Bronchial epithelial cell (primary cell): ENCODE measurements around the gene YWHAQ. TPM values are rescaled to one million over a fixed set of nuclear protein-coding genes. Genes with fewer than 3 reads are reported as not detected.

Experiments
- DNase-seq: peaks from one replicate; pipeline ENCODE4 v3.0.0-alpha.2; 2010; ENCODE audit warnings: low read depth
- FAIRE-seq: peaks from 2 replicates; lab custom pipeline; 2011; peaks lifted over from hg19 to GRCh38; lab: Jason Lieb, UNC
- H3K27me3 ChIP-seq: 2 replicates; pipeline ENCODE4 v1.5.1; 2011; ENCODE audit warnings: low read length; ENCODE audit not compliant: control insufficient read depth, insufficient read depth
- H3K36me3 ChIP-seq: 2 replicates; pipeline ENCODE4 v1.5.1; 2011; ENCODE audit warnings: low read length; ENCODE audit not compliant: control insufficient read depth, insufficient read depth
- H3K4me3 ChIP-seq: 2 replicates; pipeline ENCODE4 v1.5.1; 2011; ENCODE audit warnings: mild to moderate bottlenecking, low read depth, low read length, control low read depth
- total RNA-seq: library from RNA; depleted of rRNA; stranded (reverse); fragments of >200 nt; gene quantifications from 2 replicates; pipeline ENCODE4 v1.2.1, GENCODE V29; 2014
- TF ChIP-seq, protein P1 (sequence below): IDR thresholded peaks from 2 replicates; pipeline ENCODE4 v1.5.1; 2011; ENCODE audit warnings: mild to moderate bottlenecking, moderate library complexity, low read length, control low read depth, inconsistent platforms; ENCODE audit not compliant: insufficient read depth, severe bottlenecking

The YWHAQ gene
- total RNA-seq, 1 donor from 2014 or later = 176 TPM

DNA sequence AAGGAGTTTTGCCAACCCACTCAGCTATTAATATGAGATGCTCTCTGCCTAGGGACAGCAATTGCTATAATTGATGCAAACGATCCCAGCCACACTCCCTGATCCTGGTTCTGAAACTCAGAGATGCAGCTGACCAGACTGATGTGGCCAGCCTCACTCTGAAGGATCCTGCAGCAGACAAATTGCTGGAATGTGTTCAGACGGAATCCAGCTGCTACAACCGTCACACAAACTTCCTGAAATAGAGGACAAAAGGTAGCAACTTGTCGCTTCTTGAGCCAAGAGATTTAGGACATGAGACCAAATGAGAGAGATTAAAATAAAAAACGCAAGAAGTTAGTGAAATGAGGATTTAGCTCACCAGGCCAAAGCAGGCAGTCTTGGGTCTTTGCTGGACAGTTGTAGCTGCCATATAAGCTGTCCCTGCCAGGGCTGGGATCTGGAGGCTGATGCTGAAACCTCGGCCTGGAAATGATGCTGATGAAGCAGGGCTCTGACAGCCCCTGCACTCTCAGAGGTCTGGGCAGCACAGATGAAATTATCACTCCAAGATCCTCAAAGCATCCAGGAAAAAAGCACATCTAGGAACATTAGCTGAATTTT is 8.3 kb upstream of the YWHAQ start:
- TF ChIP-seq, protein P1, sequence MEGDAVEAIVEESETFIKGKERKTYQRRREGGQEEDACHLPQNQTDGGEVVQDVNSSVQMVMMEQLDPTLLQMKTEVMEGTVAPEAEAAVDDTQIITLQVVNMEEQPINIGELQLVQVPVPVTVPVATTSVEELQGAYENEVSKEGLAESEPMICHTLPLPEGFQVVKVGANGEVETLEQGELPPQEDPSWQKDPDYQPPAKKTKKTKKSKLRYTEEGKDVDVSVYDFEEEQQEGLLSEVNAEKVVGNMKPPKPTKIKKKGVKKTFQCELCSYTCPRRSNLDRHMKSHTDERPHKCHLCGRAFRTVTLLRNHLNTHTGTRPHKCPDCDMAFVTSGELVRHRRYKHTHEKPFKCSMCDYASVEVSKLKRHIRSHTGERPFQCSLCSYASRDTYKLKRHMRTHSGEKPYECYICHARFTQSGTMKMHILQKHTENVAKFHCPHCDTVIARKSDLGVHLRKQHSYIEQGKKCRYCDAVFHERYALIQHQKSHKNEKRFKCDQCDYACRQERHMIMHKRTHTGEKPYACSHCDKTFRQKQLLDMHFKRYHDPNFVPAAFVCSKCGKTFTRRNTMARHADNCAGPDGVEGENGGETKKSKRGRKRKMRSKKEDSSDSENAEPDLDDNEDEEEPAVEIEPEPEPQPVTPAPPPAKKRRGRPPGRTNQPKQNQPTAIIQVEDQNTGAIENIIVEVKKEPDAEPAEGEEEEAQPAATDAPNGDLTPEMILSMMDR = no peak
- Histone ChIP-seq H3K36me3 (no peaks in the 10 kb centered on the region), H3K27me3 (no peaks in the 10 kb centered on the region), H3K4me3 (no peak overlapping the region)
- FAIRE-seq (no peak), DNase-seq (no peak)

DNA sequence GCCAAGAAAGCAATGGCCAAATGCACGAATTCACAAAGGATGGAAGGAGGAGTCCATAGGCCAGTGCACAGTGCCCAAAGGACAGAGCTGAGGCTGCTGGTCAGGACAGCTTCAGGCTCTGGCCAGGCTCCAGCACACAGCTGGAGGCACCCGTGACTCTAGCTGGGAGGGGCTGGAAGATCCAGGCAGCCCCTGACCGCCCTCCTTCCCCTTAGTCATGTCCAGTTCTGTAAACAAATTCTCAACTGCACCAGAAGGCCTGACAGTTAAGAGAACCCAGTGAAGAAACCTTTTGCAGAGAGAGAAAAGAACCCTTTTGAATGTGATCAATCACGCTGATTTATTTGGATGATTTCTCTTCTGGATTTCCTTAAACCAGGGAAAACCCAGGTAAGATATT is 7.7 kb upstream of the YWHAQ start:
- DNase-seq (peak; percentile 78), FAIRE-seq (no peak)
- TF ChIP-seq, protein P1 = no peak
- H3K4me3 ChIP-seq = no peak overlapping the region
- no peaks in the 10 kb centered on the region for H3K27me3 ChIP-seq
- H3K36me3 ChIP-seq = no peaks in the 10 kb centered on the region

DNA sequence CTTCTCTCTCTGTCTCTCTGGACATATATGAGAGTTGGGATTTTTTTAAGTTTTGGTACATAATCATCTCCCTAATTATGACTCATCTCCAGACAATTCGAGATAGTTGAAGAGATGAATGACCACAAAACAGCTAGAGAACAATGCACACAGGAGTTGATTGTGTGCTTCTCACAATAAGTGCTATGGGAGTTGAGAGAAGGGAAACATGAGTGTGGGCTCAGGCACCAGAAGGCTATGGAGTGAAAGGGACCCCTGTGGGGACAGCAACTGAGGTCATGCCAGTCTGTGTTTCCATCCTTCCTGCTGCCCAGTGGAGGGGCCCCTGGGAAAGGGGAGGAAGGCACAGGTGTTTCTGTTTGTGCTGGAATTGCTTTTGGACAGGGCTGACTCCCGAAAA is 6.5 kb upstream of the YWHAQ start:
- Histone ChIP-seq H3K36me3 (no peaks in the 10 kb centered on the region), H3K27me3 (no peaks in the 10 kb centered on the region), H3K4me3 (no peak overlapping the region)
- FAIRE-seq = no peak
- TF ChIP-seq, protein P1 = no peak
- DNase-seq = peak; percentile 57

DNA sequence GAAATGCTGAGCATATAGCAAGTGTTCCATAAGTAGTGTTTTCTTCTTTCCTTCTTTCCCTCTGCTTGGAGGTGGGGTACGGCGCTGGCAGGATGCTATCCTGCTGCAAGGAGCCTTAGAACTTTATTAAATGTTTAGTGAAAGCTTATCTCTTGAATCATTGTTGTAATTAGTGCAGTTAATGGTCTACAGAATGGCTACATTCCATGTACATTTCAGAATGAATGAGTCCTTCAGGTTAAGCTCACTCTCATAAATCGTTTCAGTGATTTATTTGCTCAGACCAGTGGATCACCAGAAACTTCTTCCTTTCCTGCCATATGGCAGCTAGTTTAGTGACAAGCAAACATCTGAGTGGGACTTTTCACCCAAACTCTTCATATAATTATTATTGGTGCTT is 3.3 kb upstream of the YWHAQ start:
- TF ChIP-seq, protein P1 = no peak
- FAIRE-seq (no peak), DNase-seq (no peak)

DNA sequence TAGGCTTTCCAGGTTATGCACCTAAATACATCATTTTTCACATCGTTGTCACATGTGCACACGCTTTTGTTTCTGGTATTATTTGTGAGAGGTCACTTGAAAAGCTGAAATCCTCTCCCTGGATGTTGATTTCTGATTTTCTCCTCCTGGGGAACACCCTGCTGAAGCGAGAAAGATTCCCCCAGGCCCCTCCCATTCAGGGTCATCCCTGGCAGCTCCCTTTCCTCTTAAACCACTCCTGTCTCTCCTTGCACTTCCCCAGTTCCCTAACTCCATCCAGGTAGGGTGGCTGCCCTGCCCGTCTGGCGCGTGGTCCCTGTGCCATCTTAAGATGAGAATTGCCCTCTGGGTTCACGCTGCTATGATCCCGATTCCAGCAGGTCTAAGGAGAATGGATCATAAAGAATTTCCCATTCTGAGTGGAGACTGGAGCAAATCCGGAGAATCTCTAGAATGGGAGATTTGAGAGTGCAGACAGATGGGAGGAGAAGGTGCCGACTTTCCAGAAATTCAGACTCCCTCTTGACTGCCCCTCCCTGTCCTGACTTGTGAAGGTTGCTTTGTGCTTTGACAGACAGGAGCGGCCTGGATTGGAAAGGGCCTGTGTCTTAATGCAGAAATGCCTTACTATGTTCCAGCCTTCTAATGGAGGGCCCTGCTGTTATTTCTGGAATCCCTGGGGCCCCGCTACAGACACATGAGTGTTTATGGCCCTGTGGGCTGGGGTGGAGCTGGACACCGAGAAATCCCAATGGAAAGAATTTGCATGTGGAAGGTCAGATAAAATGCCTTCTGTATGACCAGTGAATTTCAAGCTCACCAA is 1.3 kb upstream of the YWHAQ start:
- FAIRE-seq = no peak

More for the DNA sequence above, 3.3 kb upstream of the YWHAQ start:
- Histone ChIP-seq H3K36me3 (no peaks in the 10 kb centered on the region), H3K27me3 (no peaks in the 10 kb centered on the region), H3K4me3 (no peak overlapping the region)

More for the DNA sequence above, 1.3 kb upstream of the YWHAQ start:
- Histone ChIP-seq H3K27me3 (no peaks in the 10 kb centered on the region), H3K4me3 (no peak overlapping the region), H3K36me3 (peaks cover 2% of the 10 kb centered on the region)
- DNase-seq = no peak
- TF ChIP-seq, protein P1 = no peak
